Stimulated activated naive CD8-positive, alpha-beta T cell treated with anti-CD3 and anti-CD28 coated beads, Interleukin-15, Interleukin-2, amounts not matched to agents 100 ng/mL and 50 ng/mL, for 24 hours (primary cell): ENCODE measurements around the gene SLC19A2.

Experiments
- H3K27ac Mint-ChIP-seq: one replicate; pipeline ENCODE4 v1.8.0; 2021; ENCODE audit warnings: mild to moderate bottlenecking, mixed read lengths
- H3K27me3 Mint-ChIP-seq: one replicate; pipeline ENCODE4 v1.8.0; 2021; ENCODE audit warnings: mixed read lengths
- H3K36me3 Mint-ChIP-seq: one replicate; pipeline ENCODE4 v1.8.0; 2021; ENCODE audit warnings: low read depth, mixed read lengths
- H3K4me1 Mint-ChIP-seq: one replicate; pipeline ENCODE4 v1.8.0; 2021; ENCODE audit warnings: low read depth, mixed read lengths
- H3K4me3 Mint-ChIP-seq: one replicate; pipeline ENCODE4 v1.8.0; 2021; ENCODE audit warnings: mild to moderate bottlenecking, mixed read lengths
- H3K9me3 Mint-ChIP-seq: one replicate; pipeline ENCODE4 v1.8.0; 2021; ENCODE audit warnings: mixed read lengths

Gene SLC19A2

GRCh38 chr1:169493251-169493650 lies 7.5 kb upstream of the SLC19A2 start:
- peaks cover 48% of the 10 kb centered on the region for H3K4me1 Mint-ChIP-seq
- H3K4me3 Mint-ChIP-seq: no peak overlapping the region
- peaks cover 15% of the 10 kb centered on the region for H3K27me3 Mint-ChIP-seq
- peaks cover 3% of the 10 kb centered on the region for H3K36me3 Mint-ChIP-seq
- no peak overlapping the region for H3K27ac Mint-ChIP-seq
- H3K9me3 Mint-ChIP-seq: no peaks in the 10 kb centered on the region

- peak overlapping the region; percentile 64 for H3K27ac Mint-ChIP-seq
- H3K4me1 Mint-ChIP-seq: peaks cover 62% of the 10 kb centered on the region
- no peaks in the 10 kb centered on the region for H3K9me3 Mint-ChIP-seq
- no peak overlapping the region for H3K4me3 Mint-ChIP-seq
- H3K36me3 Mint-ChIP-seq: no peaks in the 10 kb centered on the region
- H3K27me3 Mint-ChIP-seq: peaks cover 15% of the 10 kb centered on the region
Observed at GRCh38 chr1:169491845-169492281, 6.1 kb upstream of the SLC19A2 start.

GRCh38 chr1:169488157-169488556 lies 2.4 kb upstream of the SLC19A2 start:
- H3K27me3 Mint-ChIP-seq: no peaks in the 10 kb centered on the region
- no peak overlapping the region for H3K4me3 Mint-ChIP-seq

GRCh38 chr1:169487561-169487960 lies 1.8 kb upstream of the SLC19A2 start:
- Mint-ChIP-seq H3K4me1 (peaks cover 80% of the 10 kb centered on the region), H3K9me3 (no peaks in the 10 kb centered on the region), H3K27me3 (no peaks in the 10 kb centered on the region), H3K36me3 (peaks cover 7% of the 10 kb centered on the region), H3K27ac (no peak overlapping the region), H3K4me3 (no peak overlapping the region)

More at GRCh38 chr1:169488157-169488556, 2.4 kb upstream of the SLC19A2 start:
- H3K36me3 Mint-ChIP-seq: peaks cover 4% of the 10 kb centered on the region
- no peaks in the 10 kb centered on the region for H3K9me3 Mint-ChIP-seq
- peaks cover 76% of the 10 kb centered on the region for H3K4me1 Mint-ChIP-seq
- H3K27ac Mint-ChIP-seq: no peak overlapping the region

GRCh38 chr1:169487133-169487532 lies 1.4 kb upstream of the SLC19A2 start:
- H3K27ac Mint-ChIP-seq: no peak overlapping the region
- H3K9me3 Mint-ChIP-seq: no peaks in the 10 kb centered on the region
- peaks cover 9% of the 10 kb centered on the region for H3K36me3 Mint-ChIP-seq
- no peaks in the 10 kb centered on the region for H3K27me3 Mint-ChIP-seq
- H3K4me3 Mint-ChIP-seq: peak overlapping the region; percentile 97
- H3K4me1 Mint-ChIP-seq: peaks cover 77% of the 10 kb centered on the region

GRCh38 chr1:169486281-169487051 lies 722 bp upstream of the SLC19A2 start:
- Mint-ChIP-seq H3K9me3 (no peaks in the 10 kb centered on the region), H3K27me3 (no peaks in the 10 kb centered on the region), H3K4me1 (peaks cover 70% of the 10 kb centered on the region), H3K4me3 (peak overlapping the region; percentile 97), H3K36me3 (peaks cover 9% of the 10 kb centered on the region), H3K27ac (peak overlapping the region; percentile 95)

GRCh38 chr1:169484683-169485430 lies 887 bp downstream of the SLC19A2 start:
- Mint-ChIP-seq H3K4me1 (peaks cover 70% of the 10 kb centered on the region), H3K9me3 (no peaks in the 10 kb centered on the region), H3K27me3 (no peaks in the 10 kb centered on the region), H3K4me3 (peak overlapping the region; percentile 97), H3K36me3 (peaks cover 9% of the 10 kb centered on the region), H3K27ac (peak overlapping the region; percentile 92)

DNA sequence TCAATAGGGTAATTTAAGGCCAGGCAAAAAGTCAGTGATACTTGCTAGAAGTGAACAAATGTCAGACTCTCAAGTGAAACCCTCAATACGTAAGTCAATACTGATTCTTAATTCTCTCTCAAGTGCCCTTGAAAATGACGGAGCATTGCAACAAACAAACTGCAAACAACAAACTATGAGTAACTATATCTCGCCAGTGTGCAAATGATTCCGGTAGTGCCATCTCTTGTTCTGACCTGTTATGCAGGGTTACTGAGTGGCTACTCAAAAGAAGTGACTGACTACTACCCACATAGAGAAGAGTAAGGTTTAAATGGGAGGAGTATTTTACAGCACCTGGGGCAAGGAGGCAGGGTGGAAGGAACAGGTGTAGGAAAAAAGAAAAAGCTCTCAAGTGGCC lies 1.6 kb downstream of the SLC19A2 start:
- peaks cover 9% of the 10 kb centered on the region for H3K36me3 Mint-ChIP-seq
- H3K27me3 Mint-ChIP-seq: no peaks in the 10 kb centered on the region
- H3K4me3 Mint-ChIP-seq: peak overlapping the region; percentile 97
- H3K27ac Mint-ChIP-seq: no peak overlapping the region
- H3K9me3 Mint-ChIP-seq: no peaks in the 10 kb centered on the region
- H3K4me1 Mint-ChIP-seq: peaks cover 62% of the 10 kb centered on the region

- H3K36me3 Mint-ChIP-seq: peaks cover 9% of the 10 kb centered on the region
- H3K27ac Mint-ChIP-seq: no peak overlapping the region
- peaks cover 60% of the 10 kb centered on the region for H3K4me1 Mint-ChIP-seq
- H3K4me3 Mint-ChIP-seq: peak overlapping the region; percentile 97
- no peaks in the 10 kb centered on the region for H3K9me3 Mint-ChIP-seq
- no peaks in the 10 kb centered on the region for H3K27me3 Mint-ChIP-seq
Observed at GRCh38 chr1:169483500-169483966, 2.2 kb downstream of the SLC19A2 start.

DNA sequence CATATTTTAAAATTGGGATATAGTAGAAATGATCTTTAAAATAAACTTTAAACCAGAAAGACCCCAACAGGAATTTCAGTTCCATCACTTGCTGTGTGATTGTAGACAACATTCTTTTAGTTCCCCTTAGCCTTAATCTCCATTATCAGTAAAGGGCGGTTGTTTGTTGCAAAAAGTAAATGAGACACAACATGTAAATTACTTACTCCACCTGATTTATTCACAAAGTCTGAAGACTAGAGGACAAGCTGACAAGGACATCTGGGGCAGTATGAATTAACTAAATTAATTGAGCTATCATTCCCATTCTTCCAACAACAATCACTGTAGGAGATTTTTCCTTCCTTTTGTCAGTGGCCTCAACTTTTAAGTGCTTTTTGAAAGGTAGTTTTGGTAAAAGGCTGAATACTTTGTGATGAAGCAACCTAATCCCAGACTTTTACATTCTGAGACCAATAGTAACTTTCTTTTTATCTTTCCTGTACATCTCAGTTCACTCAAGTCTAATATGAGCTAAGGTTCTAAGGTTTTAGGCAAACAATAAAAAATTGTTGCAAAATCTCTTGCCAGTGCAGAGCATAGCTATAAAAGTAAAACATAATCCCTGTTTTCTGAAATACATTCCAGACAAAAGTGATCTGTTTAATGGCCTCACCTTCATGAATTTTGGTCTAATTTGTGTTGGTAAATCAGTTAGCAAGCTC lies 6.2 kb downstream of the SLC19A2 start:
- H3K4me1 Mint-ChIP-seq: peaks cover 27% of the 10 kb centered on the region
- H3K27me3 Mint-ChIP-seq: no peaks in the 10 kb centered on the region
- H3K4me3 Mint-ChIP-seq: no peak overlapping the region
- H3K27ac Mint-ChIP-seq: no peak overlapping the region
- H3K9me3 Mint-ChIP-seq: no peaks in the 10 kb centered on the region
- H3K36me3 Mint-ChIP-seq: peaks cover 16% of the 10 kb centered on the region

DNA sequence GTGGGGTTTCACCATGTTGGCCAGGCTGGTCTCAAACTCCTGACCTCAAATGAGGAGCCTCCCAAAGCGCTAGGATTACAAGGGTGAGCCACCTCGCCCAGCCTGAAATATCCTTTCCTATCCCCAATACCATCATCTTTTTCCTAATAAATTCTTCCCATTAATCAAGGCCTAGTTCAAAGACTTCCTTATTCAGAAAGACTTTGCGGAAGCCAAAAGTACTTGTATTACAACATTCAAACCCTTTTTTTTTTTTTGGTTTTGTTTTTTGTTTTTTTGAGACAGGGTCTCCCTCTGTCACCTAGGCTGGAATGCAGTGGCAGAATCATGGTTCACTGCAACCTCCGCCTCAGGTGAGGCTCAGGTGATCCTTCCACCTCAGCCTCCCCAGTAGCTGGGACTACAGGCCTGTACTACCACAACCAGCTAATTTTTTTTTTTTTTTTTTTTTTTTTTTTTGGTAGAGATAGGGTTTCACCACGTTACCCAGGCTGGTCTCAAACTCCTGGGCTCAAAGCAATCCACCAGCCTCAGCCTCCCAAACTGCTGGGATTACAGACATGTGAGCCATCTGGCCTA lies 7.6 kb downstream of the SLC19A2 start:
- Mint-ChIP-seq H3K9me3 (no peaks in the 10 kb centered on the region), H3K27me3 (no peaks in the 10 kb centered on the region), H3K4me3 (no peak overlapping the region), H3K4me1 (peaks cover 13% of the 10 kb centered on the region), H3K27ac (no peak overlapping the region), H3K36me3 (peaks cover 16% of the 10 kb centered on the region)

GRCh38 chr1:169475806-169476387 lies 9.8 kb downstream of the SLC19A2 start:
- H3K4me1 Mint-ChIP-seq: peaks cover 7% of the 10 kb centered on the region
- no peaks in the 10 kb centered on the region for H3K27me3 Mint-ChIP-seq
- no peak overlapping the region for H3K27ac Mint-ChIP-seq
- H3K9me3 Mint-ChIP-seq: no peaks in the 10 kb centered on the region
- H3K36me3 Mint-ChIP-seq: peaks cover 11% of the 10 kb centered on the region
- H3K4me3 Mint-ChIP-seq: no peak overlapping the region

- peaks cover 3% of the 10 kb centered on the region for H3K4me1 Mint-ChIP-seq
- no peaks in the 10 kb centered on the region for H3K27me3 Mint-ChIP-seq
- H3K27ac Mint-ChIP-seq: no peak overlapping the region
- no peaks in the 10 kb centered on the region for H3K9me3 Mint-ChIP-seq
- H3K36me3 Mint-ChIP-seq: peaks cover 11% of the 10 kb centered on the region
- H3K4me3 Mint-ChIP-seq: no peak overlapping the region
Observed at GRCh38 chr1:169474302-169474995, 11.3 kb downstream of the SLC19A2 start.

GRCh38 chr1:169473347-169473746 lies 12.4 kb downstream of the SLC19A2 start:
- Mint-ChIP-seq H3K27ac (no peak overlapping the region), H3K4me3 (no peak overlapping the region), H3K9me3 (no peaks in the 10 kb centered on the region), H3K4me1 (no peaks in the 10 kb centered on the region), H3K36me3 (peaks cover 11% of the 10 kb centered on the region), H3K27me3 (no peaks in the 10 kb centered on the region)
